Stomach (tissue), 9 donors: ENCODE results near the gene PRKCE. TPM values are rescaled to one million over a fixed set of nuclear protein-coding genes. Genes with fewer than 3 reads are reported as not detected.
"Not testable (repeated sequence)": the region's sequence is repeated elsewhere in the genome, so short reads cannot be mapped to it uniquely, and the experiment has no call there.

Source experiments
- DNase-seq, 2 donors: peaks; one replicate each; pipeline versions ENCODE4 v3.0.0 to v3.0.0-alpha.2; 2013 to 2019
- H3K27ac ChIP-seq, 5 donors: fragments of 200-600 bp in 4 of 5; sonication (generic) in 4 of 5; one replicate each; pipeline ENCODE4 v1.5.1; 2013 to 2019; ENCODE audit warnings: mild to moderate bottlenecking in 1 of 5, moderate library complexity in 1 of 5
- H3K27me3 ChIP-seq, 3 donors: fragments of 200-600 bp; sonication (generic); one replicate each; pipeline ENCODE4 v1.5.1; 2017 to 2019; ENCODE audit warnings: mixed run types in 1 of 3
- H3K36me3 ChIP-seq, 4 donors: fragments of 200-600 bp; sonication (generic); 1 replicate in 3 of 4; 2 replicates in 1 of 4; pipeline ENCODE4 v1.5.1; 2016 to 2019
- H3K4me1 ChIP-seq, 4 donors: fragments of 200-600 bp; sonication (generic); one replicate each; pipeline ENCODE4 v1.5.1; 2016 to 2019
- H3K4me3 ChIP-seq, 4 donors: fragments of 200-600 bp; sonication (generic) in 3 of 4; one replicate each; pipeline ENCODE4 v1.5.1; 2016 to 2019; ENCODE audit warnings: mild to moderate bottlenecking in 1 of 4
- H3K9me3 ChIP-seq, 4 donors: fragments of 200-600 bp; sonication (generic); one replicate each; pipeline ENCODE4 v1.5.1; 2016 to 2019
- EP300 ChIP-seq: sonication (generic); formaldehyde crosslinking; IDR thresholded peaks from one replicate; pipeline ENCODE4 v1.6.1; 2017; ENCODE audit warnings: antibody characterized with exemption
- POLR2A ChIP-seq, 4 donors: fragments of 450-650 bp; IDR thresholded peaks; one replicate each; pipeline ENCODE4 v1.6.1; 2016; ENCODE audit warnings: antibody characterized with exemption in 4 of 4, control low read depth in 2 of 4, mild to moderate bottlenecking in 1 of 4, moderate library complexity in 1 of 4
- POLR2AphosphoS5 ChIP-seq, 3 donors: sonication (generic); formaldehyde crosslinking; IDR thresholded peaks; one replicate each; pipeline ENCODE4 v1.6.1; 2016; ENCODE audit warnings: antibody characterized with exemption in 3 of 3
- WGBS, 5 donors: extraction: QIAGEN DNeasy Blood & Tissue Kit in 3 of 5; methylation state at CpG; one replicate each; pipeline versions ENCODE4 v1.1.5 to v1.1.7; 2013 to 2018; 5-methylcytosine and 5-hydroxymethylcytosine counted together
- intact Hi-C: fragments of 100-400 bp; cut with DNase I; formaldehyde crosslinking; loops from one replicate; pipeline ENCODE4 v1.15.1; 2023; ENCODE audit warnings: low total_unique reads
- polyA plus RNA-seq, 3 donors: library from polyadenylated mRNA; stranded (reverse); fragments of 200-250 nt; gene quantifications; one replicate each; pipeline ENCODE4 v1.2.3, GENCODE V29; 2013
- total RNA-seq, 5 donors: library from RNA; depleted of rRNA; stranded (reverse); fragments of >200 nt; gene quantifications; one replicate each; pipeline versions ENCODE4 v1.1.0 to v1.2.3, GENCODE V29; 2014 to 2016
- TF ChIP-seq, protein P1 (sequence below), 7 experiments: fragments of 450-650 bp in 4 of 7; fragments of 200-600 bp in 3 of 7; sonication (generic) in 3 of 7; IDR thresholded peaks; one replicate each; pipeline ENCODE4 v1.5.1; 2016 to 2019; ENCODE audit warnings: antibody characterized with exemption in 7 of 7, control low read depth in 2 of 7, mild to moderate bottlenecking in 1 of 7
- donor health status: healthy with polysubstance abuse.
- donor health status: Bipolar disorder and iron deficiency.
- donor health status: healthy.

PRKCE gene
- total and polyA plus RNA-seq, 8 donors, result 2.0 to 92.0 (median 10.0) TPM

DNA sequence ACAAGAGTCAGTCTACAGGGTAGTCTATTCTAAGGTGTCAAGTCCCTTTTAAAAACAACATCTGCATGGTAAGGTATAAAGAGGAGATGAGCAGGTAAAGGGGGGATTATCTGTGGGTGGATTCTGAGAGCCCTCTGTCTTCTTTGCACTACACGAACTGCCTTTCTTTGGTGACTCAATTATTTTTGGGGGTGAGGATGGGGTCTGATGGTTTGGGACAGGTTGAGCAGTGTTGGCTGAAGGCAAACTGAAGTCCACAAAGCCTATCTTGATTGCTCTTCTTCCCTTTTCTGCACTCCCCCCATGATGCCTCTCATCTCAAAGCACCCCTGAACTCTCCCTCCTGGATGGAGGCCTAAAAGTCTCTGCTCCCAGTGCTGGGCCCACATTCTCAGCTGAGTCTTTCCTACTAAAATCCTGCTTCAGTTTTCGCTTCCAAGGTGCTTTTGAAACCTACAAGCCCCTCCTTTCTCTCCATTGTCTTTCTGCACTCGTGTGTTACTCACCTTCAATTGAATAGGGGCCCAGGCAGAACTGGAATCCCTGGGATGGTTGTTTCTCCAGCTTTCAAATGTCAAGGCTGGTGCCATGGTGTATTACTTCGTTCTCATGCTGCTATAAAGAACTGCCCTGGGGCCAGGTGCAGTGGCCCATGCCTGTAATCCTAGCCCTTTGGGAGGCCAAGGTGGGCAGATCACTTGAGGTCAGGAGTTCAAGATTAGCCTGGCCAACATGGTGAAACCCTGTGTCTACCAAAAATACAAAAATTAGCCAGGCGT lies 64.3 kb downstream of the PRKCE start:
- intact Hi-C loops, result no loop called here
- peaks cover 0 to 16% (median 2%) of the 10 kb centered on the region in 4 donors for H3K4me1 ChIP-seq
- TF ChIP-seq, protein P1, sequence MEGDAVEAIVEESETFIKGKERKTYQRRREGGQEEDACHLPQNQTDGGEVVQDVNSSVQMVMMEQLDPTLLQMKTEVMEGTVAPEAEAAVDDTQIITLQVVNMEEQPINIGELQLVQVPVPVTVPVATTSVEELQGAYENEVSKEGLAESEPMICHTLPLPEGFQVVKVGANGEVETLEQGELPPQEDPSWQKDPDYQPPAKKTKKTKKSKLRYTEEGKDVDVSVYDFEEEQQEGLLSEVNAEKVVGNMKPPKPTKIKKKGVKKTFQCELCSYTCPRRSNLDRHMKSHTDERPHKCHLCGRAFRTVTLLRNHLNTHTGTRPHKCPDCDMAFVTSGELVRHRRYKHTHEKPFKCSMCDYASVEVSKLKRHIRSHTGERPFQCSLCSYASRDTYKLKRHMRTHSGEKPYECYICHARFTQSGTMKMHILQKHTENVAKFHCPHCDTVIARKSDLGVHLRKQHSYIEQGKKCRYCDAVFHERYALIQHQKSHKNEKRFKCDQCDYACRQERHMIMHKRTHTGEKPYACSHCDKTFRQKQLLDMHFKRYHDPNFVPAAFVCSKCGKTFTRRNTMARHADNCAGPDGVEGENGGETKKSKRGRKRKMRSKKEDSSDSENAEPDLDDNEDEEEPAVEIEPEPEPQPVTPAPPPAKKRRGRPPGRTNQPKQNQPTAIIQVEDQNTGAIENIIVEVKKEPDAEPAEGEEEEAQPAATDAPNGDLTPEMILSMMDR (IDR thresholded peaks at IDR 0.05), result no peak
- no peak for TF ChIP-seq POLR2AphosphoS5 (IDR thresholded peaks at IDR 0.05)
- TF ChIP-seq EP300, result no peak
- no peak for TF ChIP-seq POLR2A (IDR thresholded peaks at IDR 0.05)
- no peaks in the 10 kb centered on the region for H3K36me3 ChIP-seq
- H3K27me3 ChIP-seq, result no peaks in the 10 kb centered on the region
- DNase-seq, result no peak
- no peaks in the 10 kb centered on the region for H3K9me3 ChIP-seq
- H3K27ac ChIP-seq, result no peak overlapping the region
- 88 to 95% (median 94%) methylated on average over 5 of the region's 5 CpGs for WGBS, 5 donors
- H3K4me3 ChIP-seq, result no peak overlapping the region

DNA sequence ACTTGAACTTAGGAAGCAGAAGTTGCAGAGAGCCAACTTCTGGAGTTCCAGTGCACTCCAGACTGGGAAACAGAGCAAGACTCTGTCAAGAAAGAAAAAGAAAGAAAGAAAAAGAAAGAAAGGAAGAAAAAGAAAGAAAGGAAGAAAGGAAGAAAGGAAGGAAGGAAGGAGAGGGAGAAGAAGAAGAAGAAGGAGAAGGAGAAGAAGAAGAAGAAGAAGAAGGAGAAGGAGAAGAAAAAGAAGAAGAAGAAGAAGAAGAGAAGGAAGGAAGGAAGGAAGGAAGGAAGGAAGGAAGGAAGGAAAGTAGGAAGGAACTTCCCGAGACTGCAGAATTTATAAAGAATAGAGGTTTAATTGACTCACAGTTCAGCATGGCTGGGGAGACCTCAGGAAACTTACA lies 65.0 kb downstream of the PRKCE start:
- 80 to 92% (median 87%) methylated on average over 1 of the region's 1 CpG for WGBS, 5 donors

DNA sequence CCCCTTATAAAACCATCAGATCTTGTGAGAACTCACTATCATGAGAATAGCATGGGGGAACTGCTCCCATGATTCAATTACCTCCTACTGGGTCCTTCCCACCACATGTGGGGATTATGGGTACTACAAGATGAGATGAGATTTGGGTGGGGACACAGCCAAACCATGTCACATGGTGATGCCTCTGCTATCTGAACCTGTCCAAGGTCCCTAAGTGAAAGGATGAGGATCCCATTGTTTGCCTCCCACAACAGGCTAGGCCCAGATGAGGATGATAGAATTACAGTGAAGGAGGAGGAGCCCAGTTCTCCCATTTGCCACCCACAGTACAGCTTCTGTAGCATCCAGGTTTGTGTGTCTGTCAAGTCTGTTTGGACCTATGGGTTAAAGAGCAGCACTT lies 65.4 kb downstream of the PRKCE start:
- TF ChIP-seq, protein P1 (IDR thresholded peaks at IDR 0.05), result no peak
- no peak for TF ChIP-seq POLR2AphosphoS5 (IDR thresholded peaks at IDR 0.05)
- no peak for TF ChIP-seq POLR2A (IDR thresholded peaks at IDR 0.05)
- no peak for TF ChIP-seq EP300
- no peaks in the 10 kb centered on the region for H3K36me3 ChIP-seq
- H3K27me3 ChIP-seq, result no peaks in the 10 kb centered on the region
- no peak for DNase-seq
- H3K4me3 ChIP-seq, result no peak overlapping the region
- H3K4me1 ChIP-seq, result peaks cover 0 to 7% (median 3%) of the 10 kb centered on the region in 4 donors
- H3K9me3 ChIP-seq, result no peaks in the 10 kb centered on the region
- no peak overlapping the region for H3K27ac ChIP-seq
- intact Hi-C loops, result no loop called here

More for the DNA sequence above, 65.0 kb downstream of the PRKCE start:
- H3K27me3 ChIP-seq, H3K4me3 ChIP-seq, H3K36me3 ChIP-seq, intact Hi-C loops, DNase-seq, H3K27ac ChIP-seq, H3K9me3 ChIP-seq: not testable (repeated sequence)
- peaks cover 0 to 11% (median 2%) of the 10 kb centered on the region in 4 donors for H3K4me1 ChIP-seq

DNA sequence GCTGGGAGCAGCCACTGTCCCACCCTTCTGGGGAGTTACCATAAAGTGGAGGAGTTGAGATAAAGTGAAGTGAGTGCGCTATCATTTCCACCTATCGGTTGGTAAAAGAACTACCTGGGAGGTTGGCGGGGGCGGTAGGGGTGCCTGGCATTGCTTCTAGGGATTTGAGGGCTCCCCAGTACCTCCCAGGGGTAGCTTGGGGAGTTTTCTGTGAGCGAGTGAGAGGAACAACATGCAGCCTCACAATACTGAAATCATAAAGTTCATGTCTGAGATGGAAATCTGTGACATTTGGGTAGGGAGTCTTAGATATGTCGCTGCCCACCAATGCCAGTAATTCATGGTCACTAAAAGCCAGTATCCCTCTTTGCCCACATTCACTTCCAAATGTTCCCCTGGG lies 68.7 kb downstream of the PRKCE start:
- Histone ChIP-seq H3K27me3 (no peaks in the 10 kb centered on the region), H3K36me3 (no peaks in the 10 kb centered on the region), H3K9me3 (no peaks in the 10 kb centered on the region), H3K4me1 (peaks cover 0 to 36% (median 25%) of the 10 kb centered on the region in 4 donors), H3K4me3 (no peak overlapping the region), H3K27ac (no peak overlapping the region)
- TF ChIP-seq EP300, result no peak
- TF ChIP-seq, protein P1 (IDR thresholded peaks at IDR 0.05), result no peak
- TF ChIP-seq POLR2A (IDR thresholded peaks at IDR 0.05), result no peak
- no peak for TF ChIP-seq POLR2AphosphoS5 (IDR thresholded peaks at IDR 0.05)
- no peak for DNase-seq
- 89 to 96% (median 92%) methylated on average over 6 of the region's 6 CpGs for WGBS, 5 donors
- intact Hi-C loops, result no loop called here

DNA sequence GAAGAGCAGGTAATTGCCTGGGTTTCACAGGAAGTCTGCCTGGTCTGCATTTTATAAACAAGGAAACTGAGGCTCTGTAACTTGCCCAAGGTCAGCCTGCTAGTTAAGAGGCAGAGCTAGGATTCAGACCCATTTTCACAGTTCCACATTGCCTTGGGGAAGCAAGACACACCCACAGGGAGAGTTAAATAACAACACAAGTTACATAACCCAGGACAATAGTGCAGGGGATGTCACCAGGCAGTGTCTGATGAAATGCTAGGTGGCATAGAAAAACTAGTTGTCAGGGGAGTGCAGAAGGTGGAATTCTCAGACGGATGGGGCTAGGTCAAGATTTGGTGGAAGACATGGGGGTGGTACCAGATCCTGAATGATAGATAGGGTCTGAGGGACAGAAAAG lies 69.7 kb downstream of the PRKCE start:
- no peak for DNase-seq
- Histone ChIP-seq H3K27ac (no peak overlapping the region), H3K4me3 (no peak overlapping the region), H3K9me3 (no peaks in the 10 kb centered on the region), H3K36me3 (no peaks in the 10 kb centered on the region), H3K27me3 (no peaks in the 10 kb centered on the region), H3K4me1 (peaks cover 0 to 36% (median 25%) of the 10 kb centered on the region in 4 donors)
- TF ChIP-seq POLR2AphosphoS5 (IDR thresholded peaks at IDR 0.05) (no peak), EP300 (no peak), POLR2A (IDR thresholded peaks at IDR 0.05) (no peak)
- TF ChIP-seq, protein P1 (IDR thresholded peaks at IDR 0.05), result no peak
- intact Hi-C loops, result no loop called here
- 88 to 100% (median 97%) methylated on average over 1 of the region's 1 CpG for WGBS, 5 donors
